Measurements from ENCODE around the gene ST7. TPM values are rescaled to one million over a fixed set of nuclear protein-coding genes. Genes with fewer than 3 reads are reported as not detected.

The ST7 gene
- total and polyA plus RNA-seq, 2 of the 13 experiments (the other 11 are each of a cell fraction or from before 2014, with no cell fraction given) = 17.3 to 23.5 TPM

Small RNAs within 50 kb of the gene (microRNA-seq; reads per million reads assigned to microRNA genes)
- not detected for gene MIR6132

Small RNAs within 50 kb of the gene (small RNA-seq; reads per million reads assigned to genes)
- gene AC002542.1 (ENCODE audit: insufficient read depth in 2 of 3, insufficient read length in 3 of 3, low read depth in 2 of 3, low replicate concordance in 1 of 3) (0 reads per million in 3 experiments), gene MTCYBP6 (ENCODE audit: insufficient read depth in 2 of 3, insufficient read length in 3 of 3, low read depth in 2 of 3, low replicate concordance in 1 of 3) (0 reads per million in 3 experiments), gene RF00019 (ENCODE audit: insufficient read depth in 2 of 3, insufficient read length in 3 of 3, low read depth in 2 of 3, low replicate concordance in 1 of 3) (0 reads per million in 3 experiments), gene RF02179 (ENCODE audit: insufficient read depth in 2 of 3, insufficient read length in 3 of 3, low read depth in 2 of 3, low replicate concordance in 1 of 3) (0 reads per million in 3 experiments), gene RF02180 (ENCODE audit: insufficient read depth in 2 of 3, insufficient read length in 3 of 3, low read depth in 2 of 3, low replicate concordance in 1 of 3) (0 reads per million in 3 experiments), gene RF02181 (ENCODE audit: insufficient read depth in 2 of 3, insufficient read length in 3 of 3, low read depth in 2 of 3, low replicate concordance in 1 of 3) (0 reads per million in 3 experiments), gene RF02183 (ENCODE audit: insufficient read depth in 2 of 3, insufficient read length in 3 of 3, low read depth in 2 of 3, low replicate concordance in 1 of 3) (0 reads per million in 3 experiments), gene RF02184 (ENCODE audit: insufficient read depth in 2 of 3, insufficient read length in 3 of 3, low read depth in 2 of 3, low replicate concordance in 1 of 3) (0 reads per million in 3 experiments), gene RF02185 (ENCODE audit: insufficient read depth in 2 of 3, insufficient read length in 3 of 3, low read depth in 2 of 3, low replicate concordance in 1 of 3) (0 reads per million in 3 experiments), gene RF02188 (ENCODE audit: insufficient read depth in 2 of 3, insufficient read length in 3 of 3, low read depth in 2 of 3, low replicate concordance in 1 of 3) (0 reads per million in 3 experiments), gene RNA5SP239 (ENCODE audit: insufficient read depth in 2 of 3, insufficient read length in 3 of 3, low read depth in 2 of 3, low replicate concordance in 1 of 3) (0 reads per million in 3 experiments)

Other genes with a start within 250 kb of the ST7 start
- gene CAPZA2, start 90.9 kb upstream of the ST7 start, total RNA-seq (2016; rRNA removed; fragmentation: Illumina TruSeq; extraction: Trizol) = 199 and 286 TPM in 2 replicates
- gene CAPZA2, start 90.9 kb upstream of the ST7 start, polyA plus RNA-seq (2011; rRNA removed) = 30.6 and 38.4 TPM in 2 replicates